Measurements from ENCODE around the gene LINGO4.

Gene LINGO4

DNA sequence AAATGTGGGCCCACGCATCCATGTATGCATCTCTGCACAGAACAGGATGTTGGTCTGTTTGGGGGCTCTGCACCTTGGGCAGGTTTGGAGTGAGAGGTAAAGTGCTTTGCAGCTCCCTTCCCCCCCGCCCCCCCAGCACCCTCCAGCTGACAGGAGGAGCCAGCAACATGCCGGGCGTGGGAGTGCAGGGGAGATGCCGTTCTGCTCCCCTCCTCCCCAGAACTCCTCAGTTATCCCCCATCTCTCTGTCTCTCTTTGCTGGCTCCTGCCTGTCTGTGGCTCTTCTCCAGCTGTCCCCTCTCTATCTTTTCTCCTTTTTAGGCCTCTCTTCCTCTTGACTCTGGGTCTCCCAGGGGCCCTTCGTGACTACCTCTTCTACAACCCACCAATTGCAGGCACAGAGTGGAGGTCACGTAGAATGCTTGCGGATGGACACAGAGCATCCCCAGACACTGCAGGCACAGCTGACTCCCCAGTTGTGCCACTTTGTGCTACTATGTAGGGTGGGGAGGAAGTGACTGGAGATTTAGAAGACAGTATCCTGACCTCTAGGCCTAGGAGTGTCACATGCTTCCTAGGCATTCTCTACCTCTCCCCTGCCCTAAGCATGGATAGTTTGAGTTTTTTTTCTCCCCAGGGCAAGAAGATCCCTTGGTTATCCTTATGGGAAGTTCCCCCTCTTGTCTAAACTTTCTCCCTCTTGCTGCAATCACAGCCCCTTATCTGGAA is 28.1 kb upstream of the LINGO4 start:
- no peak for DNase-seq (ENCODE audit: low spot score)

DNA sequence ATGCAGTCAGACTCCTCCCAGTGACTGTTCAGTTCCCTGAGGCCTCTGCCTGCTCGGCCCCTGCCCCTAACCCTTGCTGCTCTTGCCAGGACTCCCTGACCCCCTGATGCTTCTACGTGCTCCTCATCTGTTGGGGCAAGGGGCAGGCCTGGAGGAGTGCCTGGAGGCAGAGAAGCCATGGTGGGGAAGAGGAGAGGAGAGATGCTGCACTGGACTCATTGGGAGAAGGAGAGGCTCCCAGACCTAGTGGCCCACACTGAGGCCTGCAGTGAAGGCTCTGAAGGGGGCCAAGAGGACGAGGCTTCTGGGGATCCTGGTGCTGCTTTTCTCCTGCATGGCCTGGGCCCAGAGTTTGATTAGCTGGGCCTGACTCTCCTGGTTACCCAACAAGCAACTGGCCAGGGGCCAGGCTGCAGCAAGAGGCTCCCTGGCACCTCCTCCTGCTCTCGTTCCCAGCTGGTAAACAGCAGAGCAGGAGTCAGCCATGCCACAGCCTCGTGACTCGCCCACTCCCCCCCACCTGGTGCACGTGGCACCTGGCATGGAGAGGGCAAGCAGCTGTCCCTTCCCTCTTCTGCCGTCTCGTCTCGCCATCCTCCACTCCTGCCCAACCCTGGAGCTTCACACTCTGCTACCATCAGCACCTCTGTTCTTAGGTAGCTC is 27.2 kb upstream of the LINGO4 start:
- DNase-seq (ENCODE audit: low spot score), result peak; percentile 81

DNA sequence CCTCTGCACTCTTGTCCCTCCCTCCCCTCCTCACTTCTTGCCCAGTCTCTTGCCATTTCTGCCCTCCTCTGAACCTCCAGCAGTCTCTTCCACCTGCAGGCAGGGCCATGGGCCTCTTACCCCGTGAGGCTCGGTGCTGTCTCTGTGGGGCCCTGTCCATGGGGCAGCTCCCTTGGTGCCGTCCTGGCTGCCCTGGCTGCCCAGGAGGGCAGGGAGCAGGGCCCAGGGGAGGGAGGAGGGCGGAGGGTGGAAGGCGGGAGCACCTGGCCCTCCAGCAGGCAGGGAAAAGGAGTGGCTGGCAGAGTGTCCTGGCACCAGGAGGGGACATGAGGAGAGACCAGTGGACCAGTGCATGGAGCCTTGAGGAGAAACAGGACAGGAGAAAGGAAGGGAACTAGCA is 26.4 kb upstream of the LINGO4 start, which contains the start of gene RORC:
TSS of gene RORC (minus strand) at position 198 of the 400 bp plus-strand sequence. CDS start at position 160, 38 bp downstream.
- peak; percentile 30 for DNase-seq (ENCODE audit: low spot score)

DNA sequence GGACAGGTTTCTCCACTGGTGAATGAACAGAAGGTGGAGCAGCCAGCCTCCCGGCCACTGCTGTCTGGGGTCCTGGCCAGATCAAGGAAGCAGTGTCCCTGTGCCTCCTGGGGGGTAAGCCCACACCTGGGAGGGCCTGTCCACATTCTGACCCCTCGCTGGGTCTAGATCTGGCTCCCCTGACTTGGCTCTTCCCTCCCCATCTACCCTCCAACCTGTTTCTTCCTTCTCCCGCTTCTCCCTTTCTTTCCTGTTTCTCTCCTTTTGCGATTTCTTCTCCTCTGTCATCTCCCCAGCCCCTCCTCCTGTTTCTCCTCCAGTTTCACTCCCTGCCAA is 26.0 kb upstream of the LINGO4 start:
- DNase-seq (ENCODE audit: low spot score), result no peak

DNA sequence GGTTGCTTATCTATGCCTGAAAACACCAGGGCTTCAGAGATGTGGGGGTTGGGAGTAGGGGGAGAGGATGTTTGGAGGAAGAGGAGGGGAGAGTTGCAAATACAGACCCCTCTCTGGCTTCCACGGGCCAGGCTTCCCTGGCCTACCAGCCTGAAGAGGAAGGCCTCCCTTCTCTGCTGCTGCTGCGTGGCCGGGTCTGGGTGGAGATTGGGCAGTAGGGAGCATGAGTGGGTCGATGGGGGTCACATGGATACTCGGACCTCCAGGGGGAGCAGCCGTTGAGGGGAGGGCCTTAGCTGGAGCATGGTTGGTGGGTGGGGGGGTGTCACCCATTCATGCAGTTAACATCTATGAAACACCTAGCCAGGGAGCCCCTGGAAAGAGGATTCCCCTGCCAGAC is 24.8 kb upstream of the LINGO4 start:
- DNase-seq (ENCODE audit: low spot score), result no peak

DNA sequence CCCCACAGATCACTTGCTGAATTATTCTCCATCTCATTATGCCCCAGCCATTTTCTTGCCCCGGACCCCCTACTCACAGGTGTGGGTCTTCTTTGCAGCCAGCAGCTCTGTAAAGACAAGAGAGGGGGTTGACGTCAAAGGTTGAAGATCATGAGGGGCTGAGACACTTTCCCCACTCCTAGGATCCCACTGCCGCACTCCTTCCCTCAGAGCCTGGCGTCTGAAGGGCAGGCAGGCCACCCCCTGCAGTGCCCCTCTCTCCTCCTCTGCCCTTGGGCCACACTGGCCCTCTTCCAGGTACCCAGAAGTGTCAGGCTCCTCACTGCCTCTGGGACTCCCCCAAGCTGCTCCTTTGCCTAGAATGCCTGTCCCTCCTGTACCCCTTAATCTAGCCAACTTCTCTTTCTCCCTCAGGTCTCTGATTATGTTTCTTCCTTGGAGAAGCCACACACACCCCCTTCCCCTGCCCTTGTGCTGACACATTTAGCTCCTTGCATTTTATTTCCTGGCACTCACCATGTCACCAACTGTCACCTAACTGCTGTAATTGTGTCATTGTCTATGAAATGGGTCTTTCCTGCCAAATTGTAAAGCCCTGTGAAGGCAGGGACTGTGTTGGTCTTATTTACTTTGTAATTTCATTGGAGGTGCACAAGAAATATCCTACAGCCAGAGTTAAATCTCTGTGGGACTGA is 24.3 kb upstream of the LINGO4 start:
- no peak for DNase-seq (ENCODE audit: low spot score)

DNA sequence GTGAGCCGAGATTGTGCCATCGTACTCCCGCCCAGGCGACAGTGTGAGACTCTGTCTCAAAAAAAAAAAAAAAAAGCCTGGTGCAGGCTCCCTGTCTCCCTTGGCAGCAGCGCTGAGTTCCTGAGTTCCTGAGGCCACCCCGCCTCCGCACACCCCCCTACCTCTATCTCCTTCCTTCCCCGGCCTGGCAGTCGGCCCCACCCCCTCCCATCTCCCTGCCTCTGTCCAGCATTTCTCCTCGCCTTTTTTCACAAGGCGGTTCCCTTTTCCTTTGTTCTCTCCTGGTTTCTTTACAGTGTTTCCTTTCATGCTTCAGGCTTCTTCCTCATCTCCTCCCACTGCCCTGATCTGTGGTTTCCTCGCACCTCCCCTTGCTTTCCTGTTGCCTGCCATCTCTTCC is 23.7 kb upstream of the LINGO4 start:
- DNase-seq (ENCODE audit: low spot score), result peak; percentile 42

DNA sequence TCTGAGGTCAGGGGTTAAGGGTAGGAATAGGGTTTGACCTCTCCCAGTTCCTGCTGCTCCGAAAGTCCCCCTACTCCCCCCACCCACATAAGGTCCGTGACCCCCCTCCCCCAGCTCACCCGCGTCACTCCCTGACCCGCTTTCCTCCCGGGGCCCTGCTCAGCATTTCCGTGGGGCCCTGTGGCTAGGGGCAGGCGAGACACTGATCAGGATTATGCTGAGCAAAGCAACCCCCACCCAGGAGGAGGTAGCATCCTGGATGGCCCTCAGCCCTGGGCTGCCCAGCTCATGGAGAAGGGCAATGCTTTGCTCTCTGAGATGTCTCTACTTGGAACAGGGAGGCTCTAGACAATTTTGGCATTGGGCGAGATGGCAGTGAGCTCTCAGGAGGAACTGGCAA is 22.6 kb upstream of the LINGO4 start:
- DNase-seq (ENCODE audit: low spot score), result no peak

DNA sequence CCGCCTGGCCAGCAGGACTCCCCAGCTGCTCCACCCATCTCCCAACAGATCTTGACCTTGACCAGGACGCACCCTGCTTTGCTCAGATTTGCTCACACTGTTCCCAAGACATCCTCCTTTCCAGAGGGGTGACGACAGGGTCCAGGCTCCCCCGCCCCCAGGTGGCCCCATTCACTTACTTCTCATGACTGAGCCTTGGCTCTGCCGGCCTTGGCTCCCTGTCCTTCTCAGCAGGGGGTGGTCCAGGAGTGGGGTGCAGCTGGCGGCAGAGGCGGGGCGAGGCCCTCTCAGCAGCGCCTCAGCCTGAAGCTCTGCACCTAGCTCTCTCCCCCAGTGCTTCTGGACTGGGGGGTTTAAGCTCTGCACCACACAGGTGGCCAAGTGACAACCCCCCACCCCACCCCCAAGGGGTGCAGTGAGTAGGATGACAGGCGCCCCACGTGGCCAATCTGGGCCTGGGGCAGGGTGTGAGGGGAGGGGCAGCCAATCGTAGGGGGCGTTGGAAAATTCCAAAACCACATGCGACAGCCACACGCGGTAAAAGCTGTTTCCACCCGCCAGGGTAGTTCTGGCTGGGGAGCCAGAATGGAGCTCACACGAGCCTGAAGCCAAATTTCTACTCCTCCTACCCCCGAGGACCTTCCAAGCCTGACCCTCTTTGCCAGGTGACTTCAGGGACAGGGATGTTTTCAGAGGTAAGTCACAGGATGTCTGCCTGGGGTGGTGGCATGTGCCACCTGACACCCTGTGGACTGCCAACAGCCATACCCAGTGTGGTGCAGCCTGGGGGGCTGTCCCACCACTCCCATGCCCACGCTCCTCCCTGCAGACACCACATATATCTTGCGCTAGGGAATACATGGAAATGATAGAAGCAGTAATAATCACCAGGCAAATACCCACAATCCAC is 20.8 kb upstream of the LINGO4 start:
- DNase-seq (ENCODE audit: low spot score), result no peak

DNA sequence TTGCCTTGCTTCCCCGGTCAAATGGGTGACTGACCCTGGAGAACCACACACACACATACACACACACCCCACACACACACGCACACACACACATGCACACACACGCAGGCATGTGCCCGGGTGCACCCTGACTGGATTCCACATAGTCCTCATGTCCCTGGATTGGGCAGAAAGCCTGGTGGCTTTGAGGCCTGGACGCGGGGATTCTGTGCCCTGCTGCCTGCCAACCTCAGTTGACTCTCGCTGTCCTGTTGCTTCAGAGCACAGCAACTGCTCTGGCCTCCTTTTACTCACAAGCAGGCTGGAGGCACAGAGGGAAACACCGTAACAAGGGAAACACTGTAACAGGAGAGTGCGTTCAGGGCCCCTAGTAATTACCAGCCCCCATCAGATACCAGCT is 20.0 kb upstream of the LINGO4 start:
- DNase-seq (ENCODE audit: low spot score), result no peak

DNA sequence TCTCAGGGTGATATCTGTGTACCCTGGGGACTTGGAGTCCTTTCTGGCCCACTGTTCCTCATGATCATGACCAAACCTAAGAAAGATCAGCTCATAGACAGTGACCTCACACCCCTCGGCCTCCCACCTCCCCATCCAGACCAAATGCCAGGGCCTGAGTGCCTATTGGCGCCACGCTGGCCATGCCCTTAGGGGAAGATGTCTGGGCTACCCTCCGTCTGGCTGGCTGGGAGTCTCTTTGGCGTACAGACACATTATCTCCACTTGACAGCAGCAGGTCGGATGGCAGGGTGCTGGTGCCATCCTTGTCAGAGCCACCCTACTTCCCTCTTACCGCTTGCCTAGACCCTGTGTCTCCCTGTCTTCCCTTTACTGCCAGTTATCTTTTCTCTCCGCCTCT is 18.0 kb upstream of the LINGO4 start:
- no peak for DNase-seq (ENCODE audit: low spot score)

DNA sequence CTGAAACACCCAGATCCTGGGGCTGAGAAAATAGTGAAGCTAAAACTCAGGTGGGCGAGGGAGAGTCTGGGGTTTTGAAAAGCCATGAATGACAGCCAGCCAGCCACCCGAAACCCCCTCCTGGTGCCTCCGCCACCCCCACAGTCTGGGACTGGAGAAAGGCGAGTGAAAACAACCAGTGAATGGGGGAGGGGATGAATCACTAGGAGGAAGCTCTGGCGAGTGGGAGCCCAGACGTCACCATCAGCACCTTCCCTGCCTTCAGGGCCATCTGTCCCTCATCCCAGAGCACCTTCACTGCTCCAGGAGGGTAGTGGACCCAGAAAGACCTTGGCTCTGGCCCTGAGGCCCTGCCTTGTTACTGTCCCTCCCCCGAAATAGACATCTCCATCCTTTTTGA is 17.2 kb upstream of the LINGO4 start:
- no peak for DNase-seq (ENCODE audit: low spot score)

DNA sequence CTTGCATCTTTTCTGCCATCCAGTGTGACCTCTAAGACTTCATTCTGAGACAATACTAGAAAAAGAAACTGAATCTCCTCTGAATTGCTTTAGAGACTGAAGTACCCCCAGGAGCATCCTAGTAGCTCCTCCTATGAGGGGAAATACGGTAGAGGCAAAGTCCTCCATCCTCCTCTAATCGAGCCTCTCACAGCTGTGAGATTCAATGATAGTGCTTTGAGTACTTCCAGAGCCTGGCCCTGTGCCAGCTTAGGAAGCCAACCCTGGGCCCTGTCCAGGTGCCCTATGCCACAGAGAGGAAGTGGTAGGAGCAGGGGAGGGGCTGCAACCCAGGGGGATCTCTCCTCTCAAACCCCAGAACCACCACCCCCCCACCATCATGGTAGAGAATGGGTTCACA is 15.7 kb upstream of the LINGO4 start:
- no peak for DNase-seq (ENCODE audit: low spot score)

DNA sequence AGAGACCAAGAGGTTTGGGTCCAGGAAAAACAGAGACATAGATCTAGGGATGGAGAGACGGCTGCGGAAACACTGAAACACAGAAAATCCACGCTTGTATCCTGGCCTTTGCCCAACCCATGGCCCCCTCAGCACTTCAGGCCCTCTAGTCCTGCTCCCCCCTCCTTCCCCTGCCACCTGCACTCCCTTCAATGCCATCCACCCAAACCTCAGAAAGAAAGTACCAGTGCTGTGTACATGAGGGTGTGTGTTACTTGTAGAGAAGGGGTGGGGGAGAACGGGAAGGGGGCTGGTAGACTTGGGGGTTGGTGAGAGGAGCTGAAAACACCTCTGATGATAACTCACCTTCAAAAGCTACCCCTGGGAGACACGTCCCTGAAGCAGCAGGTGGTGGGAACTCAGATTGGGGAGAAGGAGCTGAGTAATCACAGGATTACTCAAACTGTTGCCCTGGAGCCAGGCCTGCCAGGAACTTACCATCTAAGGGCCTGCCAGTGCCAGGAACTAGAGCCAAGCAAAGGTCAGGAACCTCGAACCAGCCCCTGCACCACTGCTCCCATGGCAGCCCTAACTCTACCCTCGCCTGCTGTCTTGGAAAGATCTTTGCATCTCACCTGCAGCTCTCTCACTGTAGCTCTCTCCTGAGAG is 14.9 kb upstream of the LINGO4 start:
- DNase-seq (ENCODE audit: low spot score), result peak; percentile 50

DNA sequence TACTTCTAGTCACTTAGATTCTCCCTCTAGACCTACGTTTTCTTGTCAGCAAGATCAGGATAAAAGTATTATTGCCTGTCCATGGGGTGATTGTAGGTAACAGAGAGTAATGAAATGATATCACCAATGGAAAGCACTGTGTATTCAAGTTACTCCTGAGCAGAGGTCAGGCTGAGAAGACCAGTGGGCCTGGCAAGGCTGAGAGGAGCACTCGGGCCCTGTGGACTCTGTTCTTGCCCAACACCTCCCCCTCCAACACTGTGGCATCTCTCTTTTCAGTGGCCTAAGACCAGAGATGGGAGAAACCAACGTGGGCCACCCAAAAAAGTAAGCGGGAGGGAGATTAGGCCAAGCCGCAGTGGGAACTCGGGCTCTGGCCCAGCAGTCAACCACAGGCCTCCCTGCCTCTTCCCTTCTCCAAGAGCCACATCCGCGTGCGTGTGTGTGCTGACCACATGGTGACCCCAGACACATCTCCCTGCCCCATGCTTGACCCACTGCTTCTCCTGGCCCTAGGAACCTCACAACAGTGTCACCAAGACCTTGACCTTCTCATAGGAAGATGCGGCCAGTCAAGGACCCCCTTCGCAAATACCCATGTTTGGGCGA is 14.1 kb upstream of the LINGO4 start:
- no peak for DNase-seq (ENCODE audit: low spot score)

DNA sequence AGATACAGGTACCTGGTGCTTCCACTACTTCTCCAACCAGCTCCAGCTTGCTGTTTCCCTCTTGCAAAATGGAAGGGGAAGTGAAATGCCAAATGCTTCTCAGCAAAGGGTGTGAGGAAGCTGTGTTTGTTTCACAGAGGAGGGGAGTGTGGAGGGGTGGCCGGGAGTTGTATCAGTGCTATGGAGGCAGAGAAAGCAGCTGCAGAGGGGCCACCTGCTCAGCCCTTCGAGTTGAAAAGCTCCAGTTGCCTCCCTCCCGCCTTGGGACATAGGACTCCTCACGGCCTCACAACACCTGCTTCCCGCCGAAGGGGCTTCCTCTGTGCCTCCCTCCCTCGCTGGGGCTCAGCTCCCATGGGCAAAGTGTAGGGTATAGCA is 12.1 kb upstream of the LINGO4 start:
- DNase-seq (ENCODE audit: low spot score), result no peak

DNA sequence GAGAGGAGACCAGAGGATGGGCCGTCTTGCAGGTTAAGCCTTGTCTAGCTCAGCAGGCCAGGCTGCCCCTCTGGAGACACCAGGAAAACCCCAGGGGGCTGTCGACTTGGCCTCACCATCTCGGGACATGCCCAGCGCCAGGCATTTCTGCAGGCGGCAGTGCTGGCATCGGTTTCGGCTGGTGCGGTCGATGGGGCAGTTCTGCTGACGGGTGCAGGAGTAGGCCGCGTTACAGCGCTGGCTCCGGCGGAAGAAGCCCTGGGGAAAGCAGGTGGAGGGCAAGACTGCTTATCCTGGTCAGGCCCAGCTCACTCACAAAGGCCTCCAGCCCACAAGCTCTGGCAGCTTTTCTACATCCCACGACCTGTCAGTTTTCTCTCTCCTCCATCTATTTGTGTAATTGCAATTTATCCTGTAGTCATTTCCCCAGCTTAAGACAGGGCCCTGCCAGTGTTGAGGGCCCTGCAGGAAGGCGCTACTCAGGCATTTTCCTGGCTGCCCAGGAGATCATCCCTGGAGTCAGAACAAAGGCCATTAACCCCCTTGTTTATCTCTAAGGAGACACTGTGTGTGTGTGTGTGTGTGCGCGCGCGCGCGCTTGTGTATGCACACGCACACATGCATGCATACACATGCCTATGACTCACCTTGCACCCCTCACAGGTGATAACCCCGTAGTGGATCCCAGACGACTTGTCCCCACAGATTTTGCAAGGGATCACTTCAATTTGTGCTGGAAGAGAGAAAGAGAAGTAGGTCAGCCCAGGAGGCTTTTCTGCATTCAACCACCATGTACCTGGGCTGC is 11.5 kb upstream of the LINGO4 start:
- no peak for DNase-seq (ENCODE audit: low spot score)

DNA sequence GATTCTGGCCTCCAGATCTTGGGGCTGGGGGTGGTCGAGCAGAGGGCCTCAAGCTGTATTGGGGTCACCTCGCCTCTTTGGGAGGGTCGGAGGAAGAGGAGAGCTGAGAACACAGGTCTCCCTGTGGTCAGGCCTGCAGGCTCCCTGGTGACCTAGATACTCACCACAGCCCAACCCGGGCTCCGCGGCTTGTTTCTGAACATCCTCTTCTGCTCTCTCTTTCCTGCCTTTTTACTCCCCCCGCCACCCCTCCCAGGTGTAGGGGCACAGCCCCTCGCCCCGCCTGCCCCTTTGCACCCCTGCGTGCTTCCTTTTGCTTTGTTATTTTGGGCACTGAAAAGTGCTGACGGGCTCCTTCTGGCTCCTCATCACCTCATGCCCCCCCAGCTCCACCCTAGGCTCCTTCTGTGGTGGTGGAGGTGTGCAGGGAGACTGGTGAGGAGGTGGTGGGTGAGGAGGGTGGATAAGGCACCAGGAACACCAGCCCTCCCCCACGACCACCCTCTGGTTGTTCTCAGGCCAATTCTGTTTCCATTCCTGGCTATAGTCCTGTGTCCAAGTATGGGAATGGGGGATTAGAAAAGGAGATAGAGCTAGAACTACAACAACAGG is 10.6 kb upstream of the LINGO4 start:
- no peak for DNase-seq (ENCODE audit: low spot score)

DNA sequence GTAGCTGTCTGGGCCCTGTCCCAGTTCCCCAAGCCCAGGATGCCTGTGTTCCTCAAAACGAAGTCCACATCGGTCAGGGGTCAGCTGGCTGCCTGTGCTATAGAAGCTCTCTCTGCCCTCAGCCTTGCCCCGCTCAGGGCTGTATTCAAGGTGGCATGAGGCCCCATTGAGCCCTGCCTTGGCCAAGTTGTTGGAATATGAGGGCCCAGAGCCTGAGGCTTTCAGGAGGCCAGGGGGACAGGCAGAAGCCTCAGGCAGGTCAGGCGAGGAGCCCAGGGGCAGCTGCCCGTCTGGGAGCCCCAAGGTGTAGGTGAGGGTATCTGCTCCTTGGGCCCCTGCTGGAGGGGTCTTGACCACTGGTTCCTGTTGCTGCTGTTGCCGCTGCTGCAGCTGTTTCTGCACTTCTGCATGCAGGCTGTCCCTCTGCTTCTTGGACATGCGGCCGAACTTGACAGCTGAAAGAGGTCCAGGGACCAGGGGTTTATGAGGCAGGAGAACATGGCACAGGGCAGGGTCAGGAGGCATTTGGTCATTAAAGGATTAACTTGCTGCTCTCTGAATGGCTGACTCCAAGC is 9.8 kb upstream of the LINGO4 start:
- DNase-seq (ENCODE audit: low spot score), result no peak

DNA sequence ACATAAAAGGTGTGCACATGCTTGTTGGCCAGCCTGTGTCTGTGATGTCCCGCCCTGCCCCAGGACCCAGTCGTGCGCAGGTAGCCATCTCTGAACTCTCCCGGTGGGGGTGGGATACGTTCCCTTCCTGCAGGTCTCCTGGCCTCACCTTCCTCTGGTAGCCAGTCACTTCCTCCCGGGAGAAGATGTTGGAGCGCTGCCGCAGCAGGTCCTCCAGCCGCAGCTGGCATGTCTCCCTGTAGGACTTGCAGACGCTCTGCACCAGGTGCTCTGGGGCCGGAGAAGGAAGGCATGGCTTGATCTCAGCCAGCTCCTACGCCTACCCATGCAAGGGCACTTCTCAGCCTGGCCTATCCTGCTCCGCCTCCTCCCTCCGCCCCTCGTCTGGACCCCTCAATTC is 9.2 kb upstream of the LINGO4 start:
- DNase-seq (ENCODE audit: low spot score), result no peak
